Measurements from ENCODE around the gene ART1. TPM values are rescaled to one million over a fixed set of nuclear protein-coding genes. Genes with fewer than 3 reads are reported as not detected.

Gene ART1
- total RNA-seq, 1 donor from 2014 or later: 5.6 TPM

GRCh38 chr11:3712274-3712673 is 67.3 kb downstream of the ART1 start:
- peaks cover 53 to 66% of the 10 kb centered on the region in 2 donors for H3K36me3 ChIP-seq
- intact Hi-C loops (cut with DNase I): no loop called here
- DNase-seq (ENCODE audit: low spot score in 2 of 2): no peak
- H3K27me3 ChIP-seq: no peaks in the 10 kb centered on the region
- no peaks in the 10 kb centered on the region for H3K4me1 ChIP-seq
- no peaks in the 10 kb centered on the region for H3K9me3 ChIP-seq
- no peak overlapping the region for H3K27ac ChIP-seq
- TF ChIP-seq, protein P1, sequence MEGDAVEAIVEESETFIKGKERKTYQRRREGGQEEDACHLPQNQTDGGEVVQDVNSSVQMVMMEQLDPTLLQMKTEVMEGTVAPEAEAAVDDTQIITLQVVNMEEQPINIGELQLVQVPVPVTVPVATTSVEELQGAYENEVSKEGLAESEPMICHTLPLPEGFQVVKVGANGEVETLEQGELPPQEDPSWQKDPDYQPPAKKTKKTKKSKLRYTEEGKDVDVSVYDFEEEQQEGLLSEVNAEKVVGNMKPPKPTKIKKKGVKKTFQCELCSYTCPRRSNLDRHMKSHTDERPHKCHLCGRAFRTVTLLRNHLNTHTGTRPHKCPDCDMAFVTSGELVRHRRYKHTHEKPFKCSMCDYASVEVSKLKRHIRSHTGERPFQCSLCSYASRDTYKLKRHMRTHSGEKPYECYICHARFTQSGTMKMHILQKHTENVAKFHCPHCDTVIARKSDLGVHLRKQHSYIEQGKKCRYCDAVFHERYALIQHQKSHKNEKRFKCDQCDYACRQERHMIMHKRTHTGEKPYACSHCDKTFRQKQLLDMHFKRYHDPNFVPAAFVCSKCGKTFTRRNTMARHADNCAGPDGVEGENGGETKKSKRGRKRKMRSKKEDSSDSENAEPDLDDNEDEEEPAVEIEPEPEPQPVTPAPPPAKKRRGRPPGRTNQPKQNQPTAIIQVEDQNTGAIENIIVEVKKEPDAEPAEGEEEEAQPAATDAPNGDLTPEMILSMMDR (IDR thresholded peaks at IDR 0.05): no peak
- no peak overlapping the region for H3K4me3 ChIP-seq

Other genes starting within 250 kb of the ART1 start
- not detected for gene ART5, start 3.1 kb upstream of the ART1 start, total RNA-seq
- gene CHRNA10, start 26.3 kb downstream of the ART1 start, total RNA-seq: not detected
- gene NUP98, start 152.4 kb downstream of the ART1 start, total RNA-seq: 36.3 TPM
- 7.1 TPM for gene PGAP2, start 163.4 kb downstream of the ART1 start, total RNA-seq
- 60.7 TPM for gene RHOG, start 195.8 kb downstream of the ART1 start, total RNA-seq
- gene STIM1, start 210.5 kb downstream of the ART1 start, total RNA-seq: 48.1 TPM